Fibroblast of mammary gland (primary cell): ENCODE data around the gene ENDOG.
"Not testable (repeated sequence)": the region's sequence is repeated elsewhere in the genome, so short reads cannot be mapped to it uniquely, and the experiment has no call there.

Experiments used
- DNase-seq: peaks from one replicate; pipeline ENCODE4 v3.0.0-alpha.2; 2010; ENCODE audit warnings: low read depth
- H3K4me3 ChIP-seq: 2 replicates; pipeline ENCODE4 v1.5.1; 2011; ENCODE audit warnings: low read depth, mild to moderate bottlenecking, low read length, moderate library complexity; ENCODE audit not compliant: control insufficient read depth
- CTCF ChIP-seq: conservative IDR thresholded peaks from 2 replicates; pipeline ENCODE4 v1.5.1; 2011; ENCODE audit warnings: low read depth, low read length, inconsistent platforms; ENCODE audit not compliant: control insufficient read depth, insufficient read depth

ENDOG gene

GRCh38 chr9:128787659-128788058 lies 30.6 kb upstream of the ENDOG start:
- no peak for DNase-seq
- H3K4me3 ChIP-seq: peak overlapping the region; percentile 94
- no peak for TF ChIP-seq CTCF

GRCh38 chr9:128788445-128788844 lies 29.9 kb upstream of the ENDOG start:
- no peak for DNase-seq
- no peak for TF ChIP-seq CTCF
- H3K4me3 ChIP-seq: peak overlapping the region; percentile 94

GRCh38 chr9:128790536-128790935 lies 27.8 kb upstream of the ENDOG start:
- H3K4me3 ChIP-seq: no peak overlapping the region
- DNase-seq: no peak
- TF ChIP-seq CTCF: no peak

GRCh38 chr9:128792134-128792533 lies 26.2 kb upstream of the ENDOG start:
- no peak overlapping the region for H3K4me3 ChIP-seq
- TF ChIP-seq CTCF: no peak
- no peak for DNase-seq

GRCh38 chr9:128792978-128793686 lies 25.2 kb upstream of the ENDOG start:
- H3K4me3 ChIP-seq: no peak overlapping the region
- no peak for TF ChIP-seq CTCF
- no peak for DNase-seq

GRCh38 chr9:128794961-128795360 lies 23.3 kb upstream of the ENDOG start:
- DNase-seq, H3K4me3 ChIP-seq: not testable (repeated sequence)

- H3K4me3 ChIP-seq: no peak overlapping the region
- no peak for DNase-seq
- no peak for TF ChIP-seq CTCF
Measured at GRCh38 chr9:128798896-128799295, 19.4 kb upstream of the ENDOG start.
